ENCODE results near the gene ARHGAP21.

The ARHGAP21 gene

DNA sequence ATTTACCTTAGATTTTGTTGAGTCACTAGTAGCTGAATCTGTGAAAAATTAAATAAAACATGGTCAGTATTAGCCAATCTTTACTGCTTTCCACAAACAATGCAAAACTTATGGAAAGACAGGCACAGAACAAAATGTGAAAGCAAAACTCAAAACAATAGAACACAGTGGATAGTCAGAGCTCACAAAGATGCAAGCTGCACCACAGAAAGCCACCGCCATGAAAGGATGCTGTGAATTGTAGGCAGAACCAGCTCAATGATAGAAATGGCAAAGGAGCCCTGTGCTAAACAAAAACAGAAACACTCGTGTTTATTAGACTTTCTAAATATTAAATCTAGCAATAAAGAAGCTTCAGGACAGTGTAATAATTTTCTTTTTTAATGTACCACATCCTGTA, 134.4 kb downstream of the ARHGAP21 start:
- DNase-seq (ENCODE audit: low spot score) = no peak
- H3K27ac ChIP-seq = no peak overlapping the region
- TF ChIP-seq, protein P1, sequence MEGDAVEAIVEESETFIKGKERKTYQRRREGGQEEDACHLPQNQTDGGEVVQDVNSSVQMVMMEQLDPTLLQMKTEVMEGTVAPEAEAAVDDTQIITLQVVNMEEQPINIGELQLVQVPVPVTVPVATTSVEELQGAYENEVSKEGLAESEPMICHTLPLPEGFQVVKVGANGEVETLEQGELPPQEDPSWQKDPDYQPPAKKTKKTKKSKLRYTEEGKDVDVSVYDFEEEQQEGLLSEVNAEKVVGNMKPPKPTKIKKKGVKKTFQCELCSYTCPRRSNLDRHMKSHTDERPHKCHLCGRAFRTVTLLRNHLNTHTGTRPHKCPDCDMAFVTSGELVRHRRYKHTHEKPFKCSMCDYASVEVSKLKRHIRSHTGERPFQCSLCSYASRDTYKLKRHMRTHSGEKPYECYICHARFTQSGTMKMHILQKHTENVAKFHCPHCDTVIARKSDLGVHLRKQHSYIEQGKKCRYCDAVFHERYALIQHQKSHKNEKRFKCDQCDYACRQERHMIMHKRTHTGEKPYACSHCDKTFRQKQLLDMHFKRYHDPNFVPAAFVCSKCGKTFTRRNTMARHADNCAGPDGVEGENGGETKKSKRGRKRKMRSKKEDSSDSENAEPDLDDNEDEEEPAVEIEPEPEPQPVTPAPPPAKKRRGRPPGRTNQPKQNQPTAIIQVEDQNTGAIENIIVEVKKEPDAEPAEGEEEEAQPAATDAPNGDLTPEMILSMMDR (conservative IDR thresholded peaks at IDR 0.05; ENCODE audit: low read depth) = no peak
- ChIA-PET POLR2A (ENCODE audit: low non-redundant PET) (no interaction called here), CTCF (interaction anchor here (0.6 kb wide), 1 partner anchor 28 kb away, joined by 4 read pairs; no protein-coding TSS in a partner anchor)

DNA sequence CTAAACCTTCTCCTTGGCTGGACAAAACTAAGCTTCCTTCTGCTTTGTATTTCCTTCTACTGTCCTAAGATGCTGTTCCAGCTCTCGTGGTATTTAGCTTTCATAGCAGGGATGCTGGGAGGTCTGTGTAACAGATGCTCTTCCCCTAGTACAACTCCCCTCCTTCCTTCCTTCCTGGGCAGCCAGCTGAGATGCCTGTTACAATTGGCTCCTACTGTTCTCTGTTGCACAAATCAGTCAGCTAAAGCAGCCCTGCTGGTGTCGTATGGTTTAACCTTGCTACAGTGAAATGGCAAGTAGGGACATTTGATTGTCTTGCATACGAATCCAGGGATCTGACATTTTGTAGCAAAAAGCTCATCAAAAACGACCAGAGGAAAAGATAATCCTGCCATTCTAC, 143.8 kb downstream of the ARHGAP21 start:
- TF ChIP-seq, protein P1 (conservative IDR thresholded peaks at IDR 0.05; ENCODE audit: low read depth) = no peak
- ChIA-PET CTCF (interaction anchor here (0.5 kb wide), 1 partner anchor 292 kb away, joined by 3 read pairs; no protein-coding TSS in a partner anchor), POLR2A (ENCODE audit: low non-redundant PET) (no interaction called here)
- no peak for DNase-seq (ENCODE audit: low spot score)
- H3K27ac ChIP-seq = no peak overlapping the region

DNA sequence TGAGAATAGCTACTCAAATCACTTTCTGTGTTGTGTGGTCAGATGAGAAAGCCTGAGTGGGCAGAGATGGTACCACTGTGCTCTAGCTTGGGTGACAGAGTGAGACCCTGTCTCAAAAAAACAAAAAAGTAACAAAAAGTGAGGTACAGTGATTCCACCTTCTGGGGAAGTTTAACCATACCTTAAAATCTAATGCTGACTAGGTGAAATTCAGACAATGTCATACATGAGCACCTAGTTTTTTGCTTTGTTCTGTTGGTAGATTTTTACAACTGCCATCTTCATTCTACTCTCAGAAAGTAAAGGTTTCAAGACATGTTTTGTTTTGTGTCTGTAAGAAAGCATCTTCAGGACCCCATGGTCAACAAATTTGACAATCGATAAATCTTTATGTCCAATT, 144.2 kb downstream of the ARHGAP21 start:
- H3K27ac ChIP-seq = no peak overlapping the region
- CTCF ChIA-PET = interaction anchor here (0.5 to 1.0 kb wide), 2 partner anchors 12 to 292 kb away, joined by 3 to 4 read pairs; no protein-coding TSS in a partner anchor
- no peak for DNase-seq (ENCODE audit: low spot score)
- POLR2A ChIA-PET (ENCODE audit: low non-redundant PET) = no interaction called here
- TF ChIP-seq, protein P1 (conservative IDR thresholded peaks at IDR 0.05; ENCODE audit: low read depth) = no peak

DNA sequence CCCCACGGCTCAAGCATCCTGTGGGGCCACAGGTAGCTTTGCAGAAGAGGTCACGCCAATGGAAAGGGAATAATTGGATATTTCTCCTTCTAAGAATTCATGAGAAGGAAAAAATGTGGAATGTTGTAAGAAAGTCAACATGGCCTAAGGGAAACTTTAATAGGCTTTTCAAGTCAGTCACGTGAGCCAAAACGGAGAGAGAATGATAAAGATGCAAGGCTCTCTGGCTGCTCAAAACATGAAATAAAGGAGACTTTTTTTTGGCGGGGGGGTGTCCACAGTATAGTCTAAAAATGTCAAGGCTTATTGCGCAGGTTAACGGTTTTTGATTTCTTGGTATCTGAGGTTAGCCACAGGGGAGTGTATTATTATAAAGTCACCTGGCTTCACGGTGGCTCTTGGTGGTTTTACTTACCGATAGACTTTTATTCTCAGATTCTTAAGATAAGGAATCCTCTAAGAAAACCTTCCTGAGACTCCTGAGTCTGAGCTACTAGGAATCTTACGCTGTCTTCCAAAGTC, 148.1 kb downstream of the ARHGAP21 start:
- TF ChIP-seq, protein P1 (conservative IDR thresholded peaks at IDR 0.05; ENCODE audit: low read depth) = no peak
- POLR2A ChIA-PET (ENCODE audit: low non-redundant PET) = no interaction called here
- CTCF ChIA-PET = interaction anchor here (0.6 kb wide), 1 partner anchor 52 kb away, joined by 3 read pairs; no protein-coding TSS in a partner anchor

DNA sequence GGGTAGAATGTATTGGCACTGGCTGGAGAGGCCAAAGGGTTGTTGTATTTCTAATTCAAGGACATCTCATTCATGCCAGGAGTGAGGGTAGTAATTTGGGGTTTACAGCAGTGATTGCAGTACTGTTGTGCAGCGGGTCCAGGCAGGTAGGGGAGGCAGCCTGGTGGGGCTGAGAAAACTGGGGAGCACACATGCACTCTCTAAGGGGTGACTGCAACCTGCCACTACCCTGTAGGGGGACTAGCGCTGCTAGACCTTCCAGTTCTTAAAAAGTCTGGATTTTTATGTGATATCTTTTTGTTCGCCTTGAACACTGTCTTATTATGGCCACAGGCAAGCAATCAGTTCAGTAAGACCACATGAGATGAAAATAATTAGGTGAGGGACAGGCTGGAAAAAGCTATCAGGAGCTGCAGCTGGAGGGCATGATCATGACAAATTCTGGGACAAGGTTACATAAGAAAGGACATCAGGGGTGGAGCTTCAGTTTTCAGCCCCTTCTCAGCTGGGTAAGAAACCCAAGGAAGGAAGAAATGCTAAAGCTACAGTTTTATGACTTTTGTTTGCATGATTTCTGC, 149.0 kb downstream of the ARHGAP21 start:
- no peak for DNase-seq (ENCODE audit: low spot score)
- POLR2A ChIA-PET (ENCODE audit: low non-redundant PET) = no interaction called here
- TF ChIP-seq, protein P1 (conservative IDR thresholded peaks at IDR 0.05; ENCODE audit: low read depth) = no peak
- no peak overlapping the region for H3K27ac ChIP-seq
- CTCF ChIA-PET = no interaction called here

More for the DNA sequence above, 148.1 kb downstream of the ARHGAP21 start:
- no peak for DNase-seq (ENCODE audit: low spot score)
- no peak overlapping the region for H3K27ac ChIP-seq

DNA sequence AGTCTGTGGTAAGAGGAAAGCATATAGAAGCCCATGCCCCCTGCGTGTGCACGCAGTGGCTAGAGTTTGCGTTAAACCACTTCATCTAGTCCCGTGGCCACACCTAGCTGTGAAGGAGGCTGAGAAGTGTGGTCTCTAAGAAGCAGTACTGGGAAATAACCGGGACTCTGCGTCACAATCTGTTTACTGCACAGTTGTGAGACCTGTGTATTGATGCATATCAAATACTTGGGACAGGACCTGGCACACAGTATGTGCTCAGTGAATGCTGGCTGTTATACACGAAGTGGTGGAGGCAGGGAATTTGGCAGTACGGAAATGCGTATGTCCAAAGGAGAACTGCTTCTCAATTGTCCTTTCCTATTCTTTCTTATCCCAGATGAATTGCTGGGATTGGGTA, 149.5 kb downstream of the ARHGAP21 start:
- CTCF ChIA-PET = no interaction called here
- POLR2A ChIA-PET (ENCODE audit: low non-redundant PET) = no interaction called here
- H3K27ac ChIP-seq = no peak overlapping the region
- TF ChIP-seq, protein P1 (conservative IDR thresholded peaks at IDR 0.05; ENCODE audit: low read depth) = no peak
- no peak for DNase-seq (ENCODE audit: low spot score)

Measured in RWPE1 (cell line).